OCI-LY1 (cell line): ENCODE measurements around the gene AP3S2.

Source experiments
- H2AFZ ChIP-seq: fragments of 200-600 bp; sonication (generic), shearing (Covaris generic); 2 replicates; pipeline ENCODE4 v1.6.0; 2014; ENCODE audit warnings: antibody characterized with exemption, mild to moderate bottlenecking, low read length
- H3F3A ChIP-seq: fragments of 200-600 bp; sonication (generic), shearing (Covaris generic); 2 replicates; pipeline ENCODE4 v1.6.0; 2014; ENCODE audit warnings: mild to moderate bottlenecking, antibody characterized with exemption, low read length, moderate library complexity; ENCODE audit not compliant: insufficient read depth
- H3K27ac ChIP-seq: fragments of 200-600 bp; sonication (generic); 2 replicates; pipeline ENCODE4 v1.5.1; 2014; ENCODE audit warnings: low read length, mixed run types, mild to moderate bottlenecking, low read depth; ENCODE audit not compliant: poor library complexity, severe bottlenecking
- H3K27me3 ChIP-seq: fragments of 200-600 bp; sonication (generic); 2 replicates; pipeline ENCODE4 v1.6.0; 2014; ENCODE audit warnings: antibody characterized with exemption, mild to moderate bottlenecking, low read length, moderate library complexity; ENCODE audit not compliant: insufficient read depth
- H3K36me3 ChIP-seq: fragments of 200-600 bp; sonication (generic); 2 replicates; pipeline ENCODE4 v1.6.1; 2014; ENCODE audit warnings: mild to moderate bottlenecking, antibody characterized with exemption, low read length, moderate library complexity, mixed read lengths; ENCODE audit not compliant: insufficient read depth
- H3K4me1 ChIP-seq: fragments of 200-600 bp; sonication (generic); 2 replicates; pipeline ENCODE4 v1.5.1; 2014; ENCODE audit warnings: mild to moderate bottlenecking, low read length, moderate library complexity; ENCODE audit not compliant: insufficient read depth, severe bottlenecking
- H3K4me2 ChIP-seq: fragments of 200-600 bp; sonication (generic), shearing (Covaris generic); 2 replicates; pipeline ENCODE4 v1.6.1; 2014; ENCODE audit warnings: low read length
- H3K4me3 ChIP-seq: fragments of 200-600 bp; sonication (generic); 2 replicates; pipeline ENCODE4 v1.5.1; 2014; ENCODE audit warnings: low read length, low read depth, mild to moderate bottlenecking, mixed read lengths; ENCODE audit not compliant: poor library complexity, severe bottlenecking
- H3K79me2 ChIP-seq: fragments of 200-600 bp; shearing (Covaris generic); 2 replicates; pipeline ENCODE4 v1.6.1; 2016; ENCODE audit warnings: mixed run types, low read length, mixed read lengths; ENCODE audit not compliant: insufficient read depth
- H3K9ac ChIP-seq: fragments of 200-600 bp; sonication (generic), shearing (Covaris generic); 2 replicates; pipeline ENCODE4 v1.6.1; 2014; ENCODE audit warnings: mild to moderate bottlenecking, low read length, mixed read lengths
- H3K9me2 ChIP-seq: fragments of 200-600 bp; sonication (generic), shearing (Covaris generic); 2 replicates; pipeline ENCODE4 v1.6.1; 2014; ENCODE audit warnings: low read depth, mild to moderate bottlenecking, low read length, mixed read lengths
- H3K9me3 ChIP-seq: fragments of 200-600 bp; shearing (Covaris generic); 2 replicates; pipeline ENCODE4 v1.6.1; 2014; ENCODE audit warnings: low read length, mixed read lengths
- H4K20me1 ChIP-seq: fragments of 200-600 bp; sonication (generic), shearing (Covaris generic); 2 replicates; pipeline ENCODE4 v1.6.0; 2016; ENCODE audit warnings: mild to moderate bottlenecking, low read length; ENCODE audit not compliant: insufficient read depth
- EZH2 ChIP-seq: fragments of 200-600 bp; sonication (generic), shearing (Covaris generic); IDR thresholded peaks from 2 replicates; pipeline ENCODE4 v1.8.0; 2017; ENCODE audit warnings: borderline replicate concordance, mixed run types, mild to moderate bottlenecking, antibody characterized with exemption, low read length, moderate library complexity, mixed read lengths
- TF ChIP-seq, protein P1 (sequence below): fragments of 200-600 bp; sonication (generic), shearing (Covaris generic); IDR thresholded peaks from 2 replicates; pipeline ENCODE4 v1.5.1; 2017; ENCODE audit warnings: mild to moderate bottlenecking, antibody characterized with exemption, low read length, moderate library complexity, mixed read lengths

AP3S2 gene

DNA sequence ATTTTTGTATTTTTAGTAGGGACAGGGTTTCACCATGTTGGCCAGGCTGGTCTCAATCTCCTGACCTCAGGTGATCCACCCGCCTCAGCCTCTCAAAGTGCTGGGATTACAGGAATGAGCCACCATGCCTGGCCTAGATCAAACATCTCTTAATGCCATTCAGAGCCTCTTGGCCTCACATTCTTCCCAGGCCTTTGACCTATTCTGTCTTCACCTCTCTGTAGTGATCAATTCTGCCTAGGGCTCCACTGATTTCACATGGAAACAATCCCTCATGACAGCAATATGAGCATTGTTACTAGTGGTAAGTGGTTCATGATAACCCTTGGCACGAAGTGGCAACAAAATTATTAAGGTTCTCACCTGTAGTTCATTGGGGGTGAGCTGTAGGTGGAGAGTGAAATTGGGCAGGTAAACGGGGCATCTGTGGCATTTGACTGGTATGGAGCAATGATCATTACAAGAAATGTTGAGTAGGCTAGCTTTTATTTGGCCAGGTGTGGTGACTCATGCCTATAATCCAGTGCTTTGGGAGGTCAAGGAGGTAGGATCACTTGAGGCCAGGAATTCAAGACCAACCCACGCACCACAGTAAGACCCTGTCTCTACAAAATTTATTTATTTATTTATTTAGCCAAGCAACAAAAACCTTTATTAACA lies 23.8 kb upstream of the AP3S2 start:
- H2AFZ ChIP-seq: no peak overlapping the region
- no peaks in the 10 kb centered on the region for H3F3A ChIP-seq
- no peaks in the 10 kb centered on the region for H3K9me2 ChIP-seq
- H3K27me3 ChIP-seq: no peaks in the 10 kb centered on the region
- TF ChIP-seq, protein P1, sequence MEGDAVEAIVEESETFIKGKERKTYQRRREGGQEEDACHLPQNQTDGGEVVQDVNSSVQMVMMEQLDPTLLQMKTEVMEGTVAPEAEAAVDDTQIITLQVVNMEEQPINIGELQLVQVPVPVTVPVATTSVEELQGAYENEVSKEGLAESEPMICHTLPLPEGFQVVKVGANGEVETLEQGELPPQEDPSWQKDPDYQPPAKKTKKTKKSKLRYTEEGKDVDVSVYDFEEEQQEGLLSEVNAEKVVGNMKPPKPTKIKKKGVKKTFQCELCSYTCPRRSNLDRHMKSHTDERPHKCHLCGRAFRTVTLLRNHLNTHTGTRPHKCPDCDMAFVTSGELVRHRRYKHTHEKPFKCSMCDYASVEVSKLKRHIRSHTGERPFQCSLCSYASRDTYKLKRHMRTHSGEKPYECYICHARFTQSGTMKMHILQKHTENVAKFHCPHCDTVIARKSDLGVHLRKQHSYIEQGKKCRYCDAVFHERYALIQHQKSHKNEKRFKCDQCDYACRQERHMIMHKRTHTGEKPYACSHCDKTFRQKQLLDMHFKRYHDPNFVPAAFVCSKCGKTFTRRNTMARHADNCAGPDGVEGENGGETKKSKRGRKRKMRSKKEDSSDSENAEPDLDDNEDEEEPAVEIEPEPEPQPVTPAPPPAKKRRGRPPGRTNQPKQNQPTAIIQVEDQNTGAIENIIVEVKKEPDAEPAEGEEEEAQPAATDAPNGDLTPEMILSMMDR: no peak
- no peak for TF ChIP-seq EZH2
- H3K36me3 ChIP-seq: no peaks in the 10 kb centered on the region
- H3K9me3 ChIP-seq: no peaks in the 10 kb centered on the region
- no peaks in the 10 kb centered on the region for H4K20me1 ChIP-seq
- no peaks in the 10 kb centered on the region for H3K4me1 ChIP-seq
- no peaks in the 10 kb centered on the region for H3K79me2 ChIP-seq
- no peak overlapping the region for H3K4me2 ChIP-seq
- no peak overlapping the region for H3K27ac ChIP-seq
- H3K4me3 ChIP-seq: no peak overlapping the region
- H3K9ac ChIP-seq: no peak overlapping the region

DNA sequence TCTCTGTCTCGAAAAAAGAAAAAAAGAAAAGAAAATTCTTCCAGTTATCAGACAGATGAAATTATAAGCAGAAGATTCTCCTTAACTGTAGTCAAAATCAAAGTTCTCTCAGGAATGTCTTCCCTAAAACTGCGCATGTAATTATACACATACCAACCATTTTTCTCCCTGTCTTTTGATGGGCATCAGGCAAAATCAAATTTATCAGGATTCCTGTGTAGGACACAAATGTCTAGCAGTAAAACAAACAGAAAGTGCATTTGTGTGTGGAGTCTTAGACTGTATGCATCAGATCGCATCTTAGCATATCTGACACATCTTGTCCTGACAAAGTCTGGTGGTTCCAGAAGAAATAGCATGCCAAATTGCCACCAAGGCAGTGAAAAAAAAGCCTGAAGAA lies 22.9 kb upstream of the AP3S2 start:
- Histone ChIP-seq H3K27ac (no peak overlapping the region), H3K79me2 (no peaks in the 10 kb centered on the region), H3K9me2 (no peaks in the 10 kb centered on the region), H2AFZ (no peak overlapping the region), H3K9ac (no peak overlapping the region), H3K36me3 (no peaks in the 10 kb centered on the region), H3K27me3 (no peaks in the 10 kb centered on the region), H3K4me2 (no peak overlapping the region), H3K4me3 (no peak overlapping the region), H4K20me1 (no peaks in the 10 kb centered on the region), H3K4me1 (no peaks in the 10 kb centered on the region), H3K9me3 (no peaks in the 10 kb centered on the region), H3F3A (no peaks in the 10 kb centered on the region)
- no peak for TF ChIP-seq EZH2
- TF ChIP-seq, protein P1: no peak

DNA sequence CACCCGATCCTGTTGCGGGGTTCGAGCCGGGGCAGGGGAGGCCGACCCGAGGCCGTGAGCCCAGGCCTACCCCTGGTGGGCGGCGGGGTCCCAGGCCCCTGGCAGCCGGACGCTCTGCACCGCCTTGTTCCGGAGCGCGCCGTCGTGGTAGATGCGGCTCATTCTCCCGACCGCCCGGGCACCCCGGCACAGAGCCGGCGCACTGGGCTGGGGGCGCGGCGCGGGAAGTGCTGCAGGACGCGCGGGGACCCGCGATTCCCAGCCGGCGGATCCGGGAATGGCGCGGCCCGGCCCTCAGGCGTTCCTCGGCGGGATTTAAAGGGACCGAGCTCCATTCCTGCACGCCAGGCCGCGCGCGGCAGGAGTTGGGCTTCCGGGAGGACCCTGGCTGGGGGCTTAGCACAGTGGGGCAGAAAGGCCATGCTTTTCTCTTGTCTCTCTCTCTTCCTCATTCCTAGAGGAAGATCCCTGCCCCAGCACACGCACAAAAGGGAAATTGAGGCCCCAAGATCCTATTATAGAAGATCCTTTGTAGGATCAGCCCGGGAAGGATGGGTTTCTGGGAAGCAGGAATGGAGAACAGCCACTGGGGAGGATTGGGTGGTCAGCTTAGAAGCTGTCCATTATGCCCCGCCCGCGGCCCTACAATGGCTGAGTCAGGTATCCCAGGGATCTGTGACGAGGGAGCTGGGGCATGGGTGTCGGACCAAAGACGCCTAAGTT lies 19.0 kb upstream of the AP3S2 start, which contains the start of gene ARPIN:
Gene ARPIN, minus strand, starts transcription at position 279 of the 723 bp plus-strand sequence. Its CDS starts 117 bp downstream, at position 162.
- H3F3A ChIP-seq: no peaks in the 10 kb centered on the region
- no peak within 1 kb of the TSS for H3K4me3 ChIP-seq
- no peaks in the 10 kb centered on the region for H4K20me1 ChIP-seq
- H3K27me3 ChIP-seq: no peaks in the 10 kb centered on the region
- no peak within 1 kb of the TSS for H3K4me2 ChIP-seq
- H3K9me2 ChIP-seq: no peaks in the 10 kb centered on the region
- H3K27ac ChIP-seq: no peak within 1 kb of the TSS
- no peaks in the 10 kb centered on the region for H3K9me3 ChIP-seq
- no peak within 1 kb of the TSS for H2AFZ ChIP-seq
- no peak within 1 kb of the TSS for H3K9ac ChIP-seq
- no peaks in the 10 kb centered on the region for H3K36me3 ChIP-seq
- TF ChIP-seq, protein P1: no peak
- TF ChIP-seq EZH2: no peak
- no peaks in the 10 kb centered on the region for H3K79me2 ChIP-seq
- no peaks in the 10 kb centered on the region for H3K4me1 ChIP-seq
